ENCODE data around the gene DRAP1. TPM values are rescaled to one million over a fixed set of nuclear protein-coding genes. Genes with fewer than 3 reads are reported as not detected.

Gene DRAP1
- total RNA-seq, 1 donor from 2014 or later: 68.5 TPM

DNA sequence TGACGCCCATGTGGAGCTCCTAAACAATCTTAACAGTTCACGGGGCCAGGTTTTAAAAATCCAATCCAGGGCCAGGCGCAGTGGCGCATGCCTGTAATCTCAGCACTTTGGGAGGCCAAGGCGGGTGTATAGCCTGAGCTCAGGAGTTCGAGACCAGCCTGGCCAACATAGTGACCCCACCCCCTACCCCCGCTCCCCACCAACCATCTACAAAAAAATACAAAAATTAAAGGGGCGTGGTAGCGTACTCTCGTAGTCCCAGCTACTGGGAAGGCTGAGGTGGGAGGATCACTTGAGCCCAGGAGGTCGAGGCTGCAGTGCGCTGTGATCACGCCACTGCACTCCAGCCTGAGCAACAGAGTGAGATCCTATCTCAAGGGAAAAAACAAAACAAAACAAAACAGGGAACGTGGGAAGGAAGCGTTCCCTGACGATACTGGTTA lies 41.6 kb downstream of the DRAP1 start:
- TF ChIP-seq, protein P1, sequence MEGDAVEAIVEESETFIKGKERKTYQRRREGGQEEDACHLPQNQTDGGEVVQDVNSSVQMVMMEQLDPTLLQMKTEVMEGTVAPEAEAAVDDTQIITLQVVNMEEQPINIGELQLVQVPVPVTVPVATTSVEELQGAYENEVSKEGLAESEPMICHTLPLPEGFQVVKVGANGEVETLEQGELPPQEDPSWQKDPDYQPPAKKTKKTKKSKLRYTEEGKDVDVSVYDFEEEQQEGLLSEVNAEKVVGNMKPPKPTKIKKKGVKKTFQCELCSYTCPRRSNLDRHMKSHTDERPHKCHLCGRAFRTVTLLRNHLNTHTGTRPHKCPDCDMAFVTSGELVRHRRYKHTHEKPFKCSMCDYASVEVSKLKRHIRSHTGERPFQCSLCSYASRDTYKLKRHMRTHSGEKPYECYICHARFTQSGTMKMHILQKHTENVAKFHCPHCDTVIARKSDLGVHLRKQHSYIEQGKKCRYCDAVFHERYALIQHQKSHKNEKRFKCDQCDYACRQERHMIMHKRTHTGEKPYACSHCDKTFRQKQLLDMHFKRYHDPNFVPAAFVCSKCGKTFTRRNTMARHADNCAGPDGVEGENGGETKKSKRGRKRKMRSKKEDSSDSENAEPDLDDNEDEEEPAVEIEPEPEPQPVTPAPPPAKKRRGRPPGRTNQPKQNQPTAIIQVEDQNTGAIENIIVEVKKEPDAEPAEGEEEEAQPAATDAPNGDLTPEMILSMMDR (IDR thresholded peaks at IDR 0.05; ENCODE audit: unreplicated experiment): no peak
- peak overlapping the region; percentile 96 for H3K4me3 Mint-ChIP-seq
- peaks cover 7% of the 10 kb centered on the region for H3K36me3 Mint-ChIP-seq
- H3K4me1 Mint-ChIP-seq: peaks cover 19% of the 10 kb centered on the region
- H3K27me3 Mint-ChIP-seq (ENCODE audit: low read depth): peaks cover 2% of the 10 kb centered on the region
- H3K9me3 Mint-ChIP-seq: no peaks in the 10 kb centered on the region
- H3K27ac Mint-ChIP-seq: peak overlapping the region; percentile 99
- DNase-seq (ENCODE audit: low spot score in 2 of 2, unreplicated experiment in 2 of 2): no peak

DNA sequence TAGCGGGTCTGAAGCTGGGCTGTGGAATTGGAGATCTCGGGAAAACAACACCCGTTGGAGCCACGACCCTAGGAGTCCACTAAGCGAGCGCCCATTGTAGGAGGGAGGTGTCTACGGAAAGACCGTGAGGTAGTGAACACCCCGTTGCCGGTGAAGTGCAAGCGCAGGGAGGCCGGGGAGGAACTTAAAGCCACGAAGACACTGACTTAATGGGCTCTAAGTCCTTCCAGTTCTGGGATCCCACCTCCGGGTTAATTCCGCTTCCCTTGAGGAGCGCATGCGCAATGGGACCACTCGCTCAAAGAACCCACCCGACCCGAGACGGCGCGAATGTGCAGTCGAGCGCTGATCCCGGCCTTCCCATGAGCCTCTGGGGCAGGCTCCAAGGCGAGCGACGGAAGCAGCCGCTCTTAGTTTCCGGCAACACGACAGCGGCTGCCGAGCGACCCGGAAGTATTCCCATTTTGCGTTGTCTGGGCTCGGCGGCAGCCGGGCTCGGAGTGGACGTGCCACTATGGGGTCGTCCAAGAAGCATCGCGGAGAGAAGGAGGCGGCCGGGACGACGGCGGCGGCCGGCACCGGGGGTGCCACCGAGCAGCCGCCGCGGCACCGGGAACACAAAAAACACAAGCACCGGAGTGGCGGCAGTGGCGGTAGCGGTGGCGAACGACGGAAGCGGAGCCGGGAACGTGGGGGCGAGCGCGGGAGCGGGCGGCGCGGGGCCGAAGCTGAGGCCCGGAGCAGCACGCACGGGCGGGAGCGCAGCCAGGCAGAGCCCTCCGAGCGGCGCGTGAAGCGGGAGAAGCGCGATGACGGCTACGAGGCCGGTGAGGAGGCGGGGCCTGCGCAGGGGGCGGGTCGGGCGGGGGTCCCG lies 42.3 kb downstream of the DRAP1 start, which contains the start of gene SART1:
TSS of gene SART1 (plus strand) at position 468 of the 874 bp plus-strand sequence. CDS start at position 515, 47 bp downstream.
- Mint-ChIP-seq H3K27me3 (ENCODE audit: low read depth) (peaks cover 2% of the 10 kb centered on the region), H3K4me1 (peaks cover 19% of the 10 kb centered on the region), H3K9me3 (no peaks in the 10 kb centered on the region), H3K4me3 (peak within 1 kb of the TSS; percentile 96), H3K27ac (peak within 1 kb of the TSS; percentile 99), H3K36me3 (peaks cover 10% of the 10 kb centered on the region)
- DNase-seq (ENCODE audit: low spot score in 2 of 2, unreplicated experiment in 2 of 2): peak; percentile 94 to 95
- TF ChIP-seq, protein P1 (IDR thresholded peaks at IDR 0.05; ENCODE audit: unreplicated experiment): no peak

DNA sequence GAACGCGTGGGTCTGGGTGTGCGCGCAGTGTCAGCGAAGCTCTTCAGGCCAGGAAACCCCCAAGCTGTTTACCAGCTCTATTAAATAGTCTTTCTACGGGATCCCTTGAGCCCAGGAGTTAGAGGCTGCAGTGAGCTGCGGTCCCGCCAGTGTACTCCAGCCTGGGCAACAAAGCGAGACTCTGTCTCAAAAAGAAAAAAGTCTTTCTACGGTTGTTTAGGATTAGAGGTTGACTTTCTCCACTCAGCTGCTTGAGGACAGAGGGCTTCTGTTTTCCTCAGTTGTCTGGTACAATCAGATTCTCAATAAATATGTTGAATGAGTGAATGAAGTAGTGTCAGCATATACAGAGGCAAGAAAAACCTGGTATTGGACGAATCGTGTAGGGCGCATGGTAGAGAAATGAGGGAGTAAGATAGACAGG lies 42.9 kb downstream of the DRAP1 start:
- DNase-seq (ENCODE audit: low spot score in 2 of 2, unreplicated experiment in 2 of 2): no peak
- peaks cover 19% of the 10 kb centered on the region for H3K4me1 Mint-ChIP-seq
- peak overlapping the region; percentile 96 for H3K4me3 Mint-ChIP-seq
- H3K9me3 Mint-ChIP-seq: no peaks in the 10 kb centered on the region
- H3K36me3 Mint-ChIP-seq: peaks cover 15% of the 10 kb centered on the region
- TF ChIP-seq, protein P1 (IDR thresholded peaks at IDR 0.05; ENCODE audit: unreplicated experiment): no peak
- peaks cover 2% of the 10 kb centered on the region for H3K27me3 Mint-ChIP-seq (ENCODE audit: low read depth)
- peak overlapping the region; percentile 82 for H3K27ac Mint-ChIP-seq

DNA sequence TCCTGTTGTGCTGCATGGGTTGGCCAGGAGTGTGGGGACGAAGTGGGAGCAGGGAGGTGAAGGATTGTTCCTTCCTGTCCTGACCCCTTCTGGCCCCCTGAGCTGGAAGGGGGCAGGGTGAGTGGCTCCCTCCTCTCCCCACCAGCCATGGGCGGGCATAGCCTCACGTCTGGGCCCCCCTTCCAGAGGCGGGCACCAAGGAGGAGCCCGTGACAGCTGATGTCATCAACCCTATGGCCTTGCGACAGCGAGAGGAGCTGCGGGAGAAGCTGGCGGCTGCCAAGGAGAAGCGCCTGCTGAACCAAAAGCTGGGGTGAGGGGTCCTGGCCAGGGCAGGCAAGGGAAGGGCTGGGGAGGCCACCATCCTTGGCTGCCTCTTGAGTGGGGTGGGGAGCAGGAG lies 45.7 kb downstream of the DRAP1 start:
- Mint-ChIP-seq H3K4me3 (no peak overlapping the region), H3K27me3 (ENCODE audit: low read depth) (no peaks in the 10 kb centered on the region), H3K4me1 (peaks cover 19% of the 10 kb centered on the region), H3K27ac (no peak overlapping the region), H3K36me3 (peaks cover 21% of the 10 kb centered on the region), H3K9me3 (no peaks in the 10 kb centered on the region)
- TF ChIP-seq, protein P1 (IDR thresholded peaks at IDR 0.05; ENCODE audit: unreplicated experiment): no peak
- no peak for DNase-seq (ENCODE audit: low spot score in 2 of 2, unreplicated experiment in 2 of 2)

DNA sequence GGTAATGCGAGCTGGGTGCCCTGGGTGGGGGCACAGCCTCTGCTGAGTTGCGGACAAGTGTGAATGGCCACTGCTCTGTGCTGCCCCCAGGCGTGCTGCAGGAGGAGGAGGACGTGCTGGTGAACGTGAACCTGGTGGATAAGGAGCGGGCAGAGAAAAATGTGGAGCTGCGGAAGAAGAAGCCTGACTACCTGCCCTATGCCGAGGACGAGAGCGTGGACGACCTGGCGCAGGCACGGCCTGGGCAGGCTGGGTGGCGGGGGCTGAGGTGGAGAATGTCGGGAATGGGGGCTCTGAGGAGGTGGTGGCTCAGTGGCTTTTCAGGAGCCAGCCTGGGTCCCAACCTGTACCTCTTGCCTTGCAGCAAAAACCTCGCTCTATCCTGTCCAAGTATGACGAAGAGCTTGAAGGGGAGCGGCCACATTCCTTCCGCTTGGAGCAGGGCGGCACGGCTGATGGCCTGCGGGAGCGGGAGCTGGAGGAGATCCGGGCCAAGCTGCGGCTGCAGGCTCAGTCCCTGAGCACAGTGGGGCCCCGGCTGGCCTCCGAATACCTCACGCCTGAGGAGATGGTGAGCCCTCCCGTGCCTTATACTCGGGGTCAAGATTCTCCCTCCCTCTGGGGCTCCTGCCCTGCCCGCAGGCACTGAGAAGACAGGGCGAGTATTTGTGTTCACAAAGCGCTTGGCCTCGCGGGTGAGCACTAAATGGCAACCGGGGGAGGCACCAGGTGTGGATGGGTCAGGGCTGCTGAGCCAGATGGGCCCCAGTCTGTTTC lies 46.9 kb downstream of the DRAP1 start:
- Mint-ChIP-seq H3K4me1 (peaks cover 19% of the 10 kb centered on the region), H3K27me3 (ENCODE audit: low read depth) (no peaks in the 10 kb centered on the region), H3K36me3 (peaks cover 28% of the 10 kb centered on the region)

More for the DNA sequence above, 46.9 kb downstream of the DRAP1 start:
- Mint-ChIP-seq H3K4me3 (no peak overlapping the region), H3K27ac (no peak overlapping the region), H3K9me3 (no peaks in the 10 kb centered on the region)
- DNase-seq (ENCODE audit: low spot score in 2 of 2, unreplicated experiment in 2 of 2): no peak
- TF ChIP-seq, protein P1 (IDR thresholded peaks at IDR 0.05; ENCODE audit: unreplicated experiment): no peak

All from mesothelial cell of epicardium (in vitro differentiated cells).